Smooth muscle cell (in vitro differentiated cells): ENCODE results near the gene GSTM1. TPM values are rescaled to one million over a fixed set of nuclear protein-coding genes. Genes with fewer than 3 reads are reported as not detected.
"Not testable (repeated sequence)": the region's sequence is repeated elsewhere in the genome, so short reads cannot be mapped to it uniquely, and the experiment has no call there.

Experiments
- DNase-seq: peaks from one replicate; lab custom pipeline; 2025; ENCODE audit not compliant: unreplicated experiment; lab: John Stamatoyannopoulos, UW
- H2AFZ ChIP-seq: fragments of 200-600 bp; sonication (generic); 2 replicates; pipeline ENCODE4 v1.6.0; 2016; ENCODE audit warnings: antibody characterized with exemption, low read depth, mild to moderate bottlenecking
- H3F3A ChIP-seq: fragments of 200-600 bp; sonication (generic); 2 replicates; pipeline ENCODE4 v1.6.0; 2017; ENCODE audit warnings: antibody characterized with exemption, low read depth
- H3K27ac ChIP-seq: fragments of 200-600 bp; sonication (generic); 2 replicates; pipeline ENCODE4 v1.5.1; 2016; ENCODE audit warnings: low read depth, mild to moderate bottlenecking
- H3K27me3 ChIP-seq: fragments of 200-600 bp; sonication (generic); 2 replicates; pipeline ENCODE4 v1.6.1; 2016; ENCODE audit warnings: low read depth, mild to moderate bottlenecking
- H3K36me3 ChIP-seq: fragments of 200-600 bp; sonication (generic); 2 replicates; pipeline ENCODE4 v1.5.1; 2016; ENCODE audit warnings: low read depth
- H3K4me1 ChIP-seq: fragments of 200-600 bp; sonication (generic); 2 replicates; pipeline ENCODE4 v1.5.1; 2016; ENCODE audit warnings: low read depth
- H3K4me2 ChIP-seq: fragments of 200-600 bp; sonication (generic); 2 replicates; pipeline ENCODE4 v1.6.0; 2016; ENCODE audit warnings: mild to moderate bottlenecking
- H3K4me3 ChIP-seq: fragments of 200-600 bp; sonication (generic); 2 replicates; pipeline ENCODE4 v1.5.1; 2016; ENCODE audit warnings: mild to moderate bottlenecking
- H3K79me2 ChIP-seq: fragments of 200-600 bp; sonication (generic); 2 replicates; pipeline ENCODE4 v1.6.0; 2016; ENCODE audit warnings: low read depth, mild to moderate bottlenecking
- H3K9ac ChIP-seq: fragments of 200-600 bp; sonication (generic); 2 replicates; pipeline ENCODE4 v1.6.0; 2016; ENCODE audit warnings: low read depth
- H3K9me3 ChIP-seq: fragments of 200-600 bp; sonication (generic); replicated peaks from 2 replicates; pipeline ENCODE4 v1.5.1; 2016; ENCODE audit warnings: low read depth
- H4K20me1 ChIP-seq: fragments of 200-600 bp; sonication (generic); 2 replicates; pipeline ENCODE4 v1.6.0; 2016; ENCODE audit warnings: low read depth
- CTCF ChIP-seq: fragments of 200-600 bp; sonication (generic); IDR thresholded peaks from 2 replicates; pipeline ENCODE4 v1.5.1; 2017; ENCODE audit warnings: borderline replicate concordance, mild to moderate bottlenecking, antibody characterized with exemption; ENCODE audit not compliant: insufficient read depth, poor library complexity, severe bottlenecking
- WGBS: methylation state at CpG from one replicate; pipeline ENCODE4 v1.1.7; 2016; ENCODE audit warnings: low lambda C conversion rate; 5-methylcytosine and 5-hydroxymethylcytosine counted together
- polyA plus RNA-seq: library from polyadenylated mRNA; unstranded; fragments of >200 nt; fragmentation: Nextera tagmentation; extraction: Ambion mirVana; gene quantifications from 2 replicates; pipeline ENCODE4 v1.2.1, GENCODE V29; 2016
- total RNA-seq: library from RNA; depleted of rRNA; stranded (reverse); fragments of >200 nt; gene quantifications from 2 replicates; pipeline ENCODE4 v1.2.3, GENCODE V29; 2014

Gene GSTM1
- total and polyA plus RNA-seq, 2 experiments from 2014 or later, result 20.9 to 31.4 TPM

- TF ChIP-seq CTCF, result no peak
- Histone ChIP-seq H4K20me1 (no peaks in the 10 kb centered on the region), H3K4me3 (no peak overlapping the region), H2AFZ (no peak overlapping the region), H3K27ac (no peak overlapping the region), H3K9ac (no peak overlapping the region), H3K4me1 (peaks cover 10% of the 10 kb centered on the region), H3K4me2 (no peak overlapping the region), H3K9me3 (no peaks in the 10 kb centered on the region), H3K79me2 (no peaks in the 10 kb centered on the region), H3F3A (no peaks in the 10 kb centered on the region), H3K27me3 (no peaks in the 10 kb centered on the region), H3K36me3 (no peaks in the 10 kb centered on the region)
- no peak for DNase-seq
- WGBS, result 92% methylated on average over 22 of the region's 22 CpGs
These were observed 18.2 kb upstream of the GSTM1 start for GRCh38 chr1:109669246-109669948.

GRCh38 chr1:109669949-109670302, 17.7 kb upstream of the GSTM1 start:
- 94% methylated on average over 4 of the region's 5 CpGs for whole genome bisulfite sequencing
- H4K20me1 ChIP-seq, H3K9me3 ChIP-seq, H3F3A ChIP-seq, H2AFZ ChIP-seq, H3K9ac ChIP-seq, DNase-seq, H3K79me2 ChIP-seq, H3K4me3 ChIP-seq, H3K36me3 ChIP-seq, H3K27me3 ChIP-seq, H3K27ac ChIP-seq, H3K4me2 ChIP-seq: not testable (repeated sequence)
- peaks cover 10% of the 10 kb centered on the region for H3K4me1 ChIP-seq

- no peak for TF ChIP-seq CTCF
- Histone ChIP-seq H3K4me2 (no peak overlapping the region), H2AFZ (no peak overlapping the region)
These were observed 16.6 kb upstream of the GSTM1 start for GRCh38 chr1:109671067-109671466.

GRCh38 chr1:109673861-109674260, 13.8 kb upstream of the GSTM1 start:
- H3K27me3 ChIP-seq, H2AFZ ChIP-seq, H3K9ac ChIP-seq, H3K36me3 ChIP-seq, H3K4me3 ChIP-seq, H3F3A ChIP-seq, H3K79me2 ChIP-seq, H3K27ac ChIP-seq, H3K9me3 ChIP-seq, H4K20me1 ChIP-seq, H3K4me2 ChIP-seq, DNase-seq, H3K4me1 ChIP-seq: not testable (repeated sequence)
- WGBS, result 94% methylated on average over 2 of the region's 2 CpGs

More at GRCh38 chr1:109671067-109671466, 16.6 kb upstream of the GSTM1 start:
- Histone ChIP-seq H3K79me2 (no peaks in the 10 kb centered on the region), H3K27ac (no peak overlapping the region), H3K4me1 (peaks cover 10% of the 10 kb centered on the region), H4K20me1 (no peaks in the 10 kb centered on the region), H3K9me3 (no peaks in the 10 kb centered on the region), H3F3A (no peaks in the 10 kb centered on the region), H3K9ac (no peak overlapping the region), H3K4me3 (no peak overlapping the region), H3K27me3 (no peaks in the 10 kb centered on the region), H3K36me3 (no peaks in the 10 kb centered on the region)
- 98% methylated on average over 5 of the region's 5 CpGs for WGBS
- no peak for DNase-seq

- not testable (repeated sequence) for H3K27me3 ChIP-seq, H3K9me3 ChIP-seq, H3K4me1 ChIP-seq, H3K27ac ChIP-seq, H3K4me3 ChIP-seq, H3K79me2 ChIP-seq, H3K36me3 ChIP-seq, H3F3A ChIP-seq, H3K4me2 ChIP-seq, H4K20me1 ChIP-seq, DNase-seq, H2AFZ ChIP-seq, H3K9ac ChIP-seq
- 87% methylated on average over 3 of the region's 3 CpGs for WGBS
These were observed 10.8 kb upstream of the GSTM1 start for GRCh38 chr1:109676683-109677381.
